GM03348 (cell line): ENCODE measurements around the gene SAPCD2.
A peak's percentile ranks its signal among the peaks of the same experiment; 100 is the strongest.

ENCODE experiments used
- DNase-seq: peaks from one replicate; pipeline ENCODE4 v3.0.0; 2012; ENCODE audit warnings: low spot score

SAPCD2 gene

DNA sequence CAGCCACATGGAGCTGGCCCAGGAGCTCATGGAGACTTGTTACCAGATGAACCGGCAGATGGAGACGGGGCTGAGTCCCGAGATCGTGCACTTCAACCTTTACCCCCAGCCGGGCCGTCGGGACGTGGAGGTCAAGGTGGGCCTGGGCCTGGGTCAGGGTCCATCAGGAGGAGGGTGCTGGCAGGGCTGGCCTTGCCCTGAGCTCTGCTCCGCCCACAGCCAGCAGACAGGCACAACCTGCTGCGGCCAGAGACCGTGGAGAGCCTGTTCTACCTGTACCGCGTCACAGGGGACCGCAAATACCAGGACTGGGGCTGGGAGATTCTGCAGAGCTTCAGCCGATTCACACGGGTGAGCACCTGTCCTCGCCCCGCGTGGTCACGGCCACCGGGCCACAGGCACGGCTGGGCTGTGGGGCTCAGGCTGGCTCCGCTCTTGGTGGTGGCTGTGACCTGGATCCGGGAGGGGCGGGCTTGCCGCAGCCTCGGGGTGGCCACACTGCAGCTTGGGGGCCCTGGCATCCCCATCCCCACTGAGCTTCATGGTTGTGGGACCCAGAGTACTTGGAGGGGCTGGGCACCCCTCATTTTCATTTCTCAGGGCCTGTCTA, 37.1 kb upstream of the SAPCD2 start:
- DNase-seq: no peak

DNA sequence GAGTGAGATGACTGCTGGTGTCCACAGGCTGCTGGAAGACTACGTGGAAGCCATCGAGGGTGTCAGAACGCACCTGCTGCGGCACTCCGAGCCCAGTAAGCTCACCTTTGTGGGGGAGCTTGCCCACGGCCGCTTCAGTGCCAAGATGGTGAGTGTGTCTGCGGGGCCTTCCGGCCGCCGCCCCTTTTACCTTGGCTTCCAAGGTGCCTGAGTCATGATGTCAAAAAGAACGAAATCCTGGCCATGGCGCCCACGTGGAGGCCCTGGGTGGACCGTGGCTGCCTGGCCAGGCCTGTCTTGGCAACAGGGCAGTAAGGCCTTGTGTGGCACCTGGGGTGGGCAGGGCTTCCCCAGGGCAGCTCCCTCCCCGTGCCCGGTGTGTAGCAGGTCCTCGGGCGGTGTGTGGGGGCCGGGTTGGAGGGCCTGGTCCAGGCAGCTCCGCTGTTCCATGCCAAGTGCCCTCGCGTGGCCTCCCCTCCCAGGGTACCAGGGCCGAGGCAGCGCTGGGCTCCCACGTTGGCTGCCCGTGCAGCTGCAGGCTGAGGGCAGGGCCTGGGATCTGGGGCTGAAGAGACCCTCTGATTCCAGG, 36.4 kb upstream of the SAPCD2 start:
- no peak for DNase-seq

DNA sequence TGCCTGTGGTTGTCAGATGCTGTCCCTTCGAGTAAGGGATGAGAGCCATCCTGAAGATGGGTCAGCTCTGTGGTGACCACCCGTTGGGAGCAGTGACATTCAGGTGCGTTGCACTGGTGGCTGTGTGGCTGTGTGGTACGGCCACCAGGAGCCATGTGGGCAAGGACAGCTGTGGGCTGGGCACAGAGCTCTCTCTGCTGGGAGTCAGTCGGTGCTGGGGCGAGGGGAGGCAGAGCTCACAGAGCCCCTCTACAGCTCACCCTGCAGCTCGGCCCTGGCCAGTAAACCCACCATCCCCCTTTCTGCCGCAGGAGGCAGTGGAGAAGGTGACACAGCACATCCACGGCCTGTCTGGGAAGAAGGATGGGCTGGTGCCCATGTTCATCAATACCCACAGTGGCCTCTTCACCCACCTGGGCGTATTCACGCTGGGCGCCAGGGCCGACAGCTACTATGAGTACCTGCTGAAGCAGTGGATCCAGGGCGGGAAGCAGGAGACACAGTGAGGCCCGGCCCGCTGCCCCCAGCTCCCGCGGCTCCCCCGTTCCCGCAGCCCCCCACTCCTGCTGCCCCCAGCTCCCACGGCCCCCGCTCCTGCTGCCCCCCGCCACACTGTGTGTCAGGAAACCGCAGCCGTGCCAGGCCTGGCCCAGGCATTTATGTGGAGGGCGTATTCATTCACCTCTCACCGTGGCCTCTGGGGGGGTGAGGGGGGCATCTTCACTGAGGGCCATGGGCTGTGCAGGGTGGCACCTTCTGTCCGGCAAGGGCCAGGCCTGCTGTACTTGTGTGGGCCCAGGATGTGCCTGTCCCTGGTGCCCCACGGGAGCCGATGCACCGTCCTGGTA, 35.7 kb upstream of the SAPCD2 start:
- DNase-seq: no peak

DNA sequence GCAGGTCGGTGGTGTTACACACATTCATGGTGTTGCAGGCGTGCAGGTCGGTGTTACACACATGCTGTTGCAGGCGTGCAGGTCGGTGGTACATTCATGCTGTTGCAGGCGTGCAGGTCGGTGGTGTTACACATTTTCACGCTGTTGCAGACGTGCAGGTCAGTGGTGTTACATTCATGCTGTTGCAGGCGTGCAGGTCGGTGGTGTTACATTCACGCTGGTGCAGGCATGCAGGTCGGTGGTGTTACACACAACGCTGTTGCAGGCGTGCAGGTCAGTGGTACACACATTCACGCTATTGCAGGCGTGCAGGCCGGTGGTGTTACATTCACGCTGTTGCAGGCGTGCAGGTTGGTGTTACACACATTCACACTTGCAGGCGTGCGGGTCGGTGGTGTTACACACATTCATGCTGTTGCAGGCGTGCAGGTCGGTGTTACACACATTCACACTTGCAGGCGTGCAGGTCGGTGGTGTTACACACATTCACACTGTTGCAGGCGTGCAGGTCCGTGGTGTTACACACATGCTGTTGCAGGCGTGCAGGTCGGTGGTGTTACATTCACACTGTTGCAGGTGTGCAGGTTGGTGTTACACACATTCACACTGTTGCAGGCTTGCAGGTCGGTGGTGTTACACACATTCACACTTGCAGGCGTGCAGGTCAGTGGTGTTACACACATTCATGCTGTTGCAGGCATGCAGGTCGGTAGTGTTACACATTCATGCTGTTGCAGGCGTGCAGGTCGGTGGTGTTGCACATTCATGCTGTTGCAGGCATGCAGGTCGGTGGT, 33.0 kb upstream of the SAPCD2 start:
- no peak for DNase-seq

DNA sequence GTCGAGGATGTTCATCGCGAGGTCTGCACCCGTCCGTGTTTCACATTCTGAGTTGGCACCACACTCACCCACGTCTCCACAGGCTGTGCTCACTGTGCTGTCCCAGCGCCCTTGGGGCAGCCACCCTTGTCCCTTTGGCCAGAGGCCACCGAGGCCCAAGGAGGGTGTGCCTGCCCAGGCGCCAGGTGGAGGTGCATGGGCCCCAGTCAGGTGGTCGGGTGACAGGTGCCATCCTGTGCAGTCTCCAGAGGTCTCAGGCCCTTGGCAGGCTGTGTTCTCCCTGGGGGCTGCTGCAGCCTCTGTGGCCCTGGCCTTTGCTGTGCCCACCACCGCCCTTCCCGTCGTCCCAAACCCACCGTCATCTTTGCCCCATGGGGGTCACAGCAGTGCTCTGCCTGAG, 28.9 kb upstream of the SAPCD2 start:
- DNase-seq: no peak

DNA sequence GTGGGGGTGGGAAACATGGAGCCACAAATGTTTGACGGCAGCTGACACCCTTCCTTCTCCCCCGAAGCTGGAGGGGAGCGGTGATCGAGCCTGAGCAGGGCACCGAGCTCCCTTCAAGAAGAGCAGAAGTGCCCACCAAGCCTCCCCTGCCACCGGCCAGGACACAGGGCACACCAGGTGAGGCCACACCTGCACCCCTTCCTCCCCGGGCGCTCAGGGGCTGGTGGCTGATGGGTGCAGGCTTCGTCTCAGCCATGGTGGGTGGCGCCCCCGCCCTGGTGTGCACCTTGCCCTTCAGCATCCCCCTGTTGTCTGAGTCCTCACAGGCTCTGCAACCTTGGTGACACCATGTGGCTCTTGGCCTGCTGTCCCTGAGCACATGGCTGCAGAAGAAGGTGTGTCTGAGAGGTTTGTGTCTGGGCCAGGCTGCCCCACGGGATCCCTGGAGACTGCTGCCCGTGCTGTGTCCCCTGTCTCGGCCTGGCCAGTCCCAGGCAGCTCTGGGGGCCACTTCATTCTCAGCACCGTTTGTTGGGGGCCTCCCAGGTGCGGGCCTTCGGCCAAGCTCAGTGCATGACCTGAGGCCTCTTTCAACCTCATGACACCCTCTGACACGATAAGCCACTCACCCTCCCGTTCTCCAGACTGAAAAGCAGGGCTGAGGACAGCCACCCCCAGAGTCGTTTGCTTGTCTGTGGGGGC, 27.6 kb upstream of the SAPCD2 start:
- DNase-seq: no peak

DNA sequence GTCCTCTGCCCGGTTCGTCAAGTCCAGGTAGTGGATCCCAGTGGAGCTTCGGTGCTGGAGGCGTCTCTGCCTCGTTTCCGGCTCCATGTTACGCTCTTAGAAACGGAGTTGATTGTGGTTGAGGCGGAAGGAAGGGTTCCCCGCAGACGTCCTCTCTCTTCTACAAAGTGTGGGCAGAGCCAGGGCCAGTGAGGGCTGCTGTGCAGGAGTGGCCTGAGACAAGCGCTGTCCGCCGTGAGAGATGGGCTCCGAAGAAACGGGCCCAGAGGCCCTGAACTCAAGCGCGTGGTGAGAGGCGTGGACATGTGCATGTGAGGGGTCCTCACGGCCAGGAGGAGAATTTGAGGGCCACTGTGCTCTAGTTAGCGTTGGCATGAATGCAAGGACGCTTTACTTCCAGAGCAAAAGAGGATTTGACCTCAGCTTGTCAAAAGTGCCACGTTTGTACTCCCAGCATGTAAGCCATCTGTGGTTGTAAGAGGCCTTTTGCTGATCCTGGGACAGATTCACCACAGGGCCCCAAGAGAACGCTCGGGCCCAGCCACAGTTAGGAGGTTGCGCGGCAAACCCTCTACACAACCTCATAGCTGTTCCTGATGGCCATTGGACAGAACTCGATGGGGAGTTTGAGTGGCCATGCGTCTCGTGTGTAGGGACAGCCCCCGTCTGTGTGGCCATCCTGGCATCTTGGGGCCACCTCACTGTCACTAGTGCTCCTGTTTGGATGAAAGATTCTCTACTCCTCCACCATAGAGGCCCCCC, 26.6 kb upstream of the SAPCD2 start:
- DNase-seq: no peak

DNA sequence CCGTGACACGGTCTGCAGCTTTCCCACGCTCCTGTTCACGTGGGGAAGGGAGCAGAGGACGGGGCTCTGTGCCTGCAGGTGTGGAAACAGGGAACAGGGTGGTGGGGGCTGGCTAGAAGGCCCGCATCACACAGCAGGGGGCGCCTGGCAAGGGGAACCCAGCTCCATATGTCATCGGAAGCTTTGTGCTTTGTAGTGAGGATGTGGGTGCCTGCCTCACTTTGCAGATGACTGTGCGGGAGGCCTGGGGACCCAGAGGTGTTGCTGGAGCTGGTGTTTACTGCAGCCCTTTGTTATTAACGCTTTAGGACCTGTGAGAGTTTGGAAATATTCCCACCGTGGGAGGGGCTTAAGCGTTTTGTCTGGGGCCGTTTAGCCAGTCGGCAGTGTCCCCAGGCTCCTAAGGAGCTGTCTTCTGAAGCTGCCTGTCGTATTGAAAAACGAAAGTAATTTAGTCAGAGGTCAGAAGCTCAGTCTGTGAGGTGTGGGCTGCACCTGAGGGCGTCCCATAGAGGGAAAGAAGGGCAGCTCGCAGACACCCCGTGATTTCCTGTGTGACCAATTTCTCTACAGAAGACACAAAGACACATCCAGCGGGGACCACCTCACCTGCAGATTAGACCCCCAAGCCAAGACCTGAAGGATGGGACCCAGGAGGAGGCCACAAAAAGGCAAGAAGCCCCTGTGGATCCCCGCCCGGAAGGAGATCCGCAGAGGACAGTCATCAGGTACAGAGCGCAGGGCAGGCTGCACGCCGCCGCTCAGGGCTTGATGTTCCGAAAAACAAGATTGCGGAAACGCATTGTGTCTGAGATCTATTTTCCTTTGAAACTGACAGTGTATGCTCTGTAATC, 25.5 kb upstream of the SAPCD2 start:
- DNase-seq: no peak

DNA sequence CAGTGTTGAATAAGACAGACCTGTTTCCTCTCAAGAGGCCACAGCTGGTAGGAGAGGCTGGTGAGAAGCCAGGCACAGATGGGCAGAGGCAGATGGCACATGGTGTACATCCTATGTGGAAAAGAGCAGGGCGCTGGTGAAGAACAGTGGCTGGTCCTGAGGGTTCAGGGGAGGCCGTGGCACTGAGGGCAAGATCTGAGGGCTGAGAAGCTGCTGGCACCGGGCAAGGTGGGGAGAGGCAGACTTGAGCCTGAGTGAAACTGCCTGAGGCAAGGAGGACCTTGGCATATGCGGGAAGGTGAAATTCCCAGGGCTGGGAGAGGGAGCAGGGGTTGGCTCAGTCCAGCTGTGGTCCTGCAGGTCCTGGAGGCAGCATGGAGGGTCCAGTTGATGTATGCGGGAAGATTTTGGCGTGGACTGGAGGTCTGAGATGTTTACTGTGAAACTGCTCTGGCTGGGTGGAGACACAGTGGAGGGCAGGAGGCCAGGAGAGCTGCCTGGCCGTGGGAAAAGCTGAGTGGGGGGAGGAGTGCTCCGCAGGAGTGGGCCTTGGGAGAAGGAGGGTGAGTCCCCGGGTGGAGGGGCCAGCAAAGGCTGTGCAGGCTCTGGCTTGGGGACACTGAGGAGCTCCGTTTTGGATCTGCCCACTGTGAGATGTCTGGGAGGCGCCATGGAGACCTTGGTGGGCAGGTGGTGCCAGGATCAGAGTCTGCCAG, 19.0 kb upstream of the SAPCD2 start:
- DNase-seq: no peak

DNA sequence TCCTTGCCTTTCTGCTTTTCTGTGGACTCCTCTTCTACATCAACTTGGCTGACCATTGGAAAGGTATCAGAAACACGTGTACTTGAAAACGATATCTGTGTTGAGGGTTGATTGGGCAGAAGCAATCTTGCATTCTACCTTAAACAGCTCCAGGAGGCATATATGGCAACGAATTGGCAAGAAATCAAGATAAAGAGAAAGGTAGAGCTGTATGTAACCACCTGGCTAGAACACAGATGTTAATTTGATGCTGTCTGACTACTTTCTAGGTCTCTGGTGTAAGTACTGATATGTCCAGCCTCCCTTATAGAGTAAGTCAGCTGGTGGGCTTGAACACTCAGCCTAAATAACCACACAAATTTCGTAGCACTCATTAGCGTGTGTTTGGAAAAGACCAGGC, 17.8 kb upstream of the SAPCD2 start:
- no peak for DNase-seq

DNA sequence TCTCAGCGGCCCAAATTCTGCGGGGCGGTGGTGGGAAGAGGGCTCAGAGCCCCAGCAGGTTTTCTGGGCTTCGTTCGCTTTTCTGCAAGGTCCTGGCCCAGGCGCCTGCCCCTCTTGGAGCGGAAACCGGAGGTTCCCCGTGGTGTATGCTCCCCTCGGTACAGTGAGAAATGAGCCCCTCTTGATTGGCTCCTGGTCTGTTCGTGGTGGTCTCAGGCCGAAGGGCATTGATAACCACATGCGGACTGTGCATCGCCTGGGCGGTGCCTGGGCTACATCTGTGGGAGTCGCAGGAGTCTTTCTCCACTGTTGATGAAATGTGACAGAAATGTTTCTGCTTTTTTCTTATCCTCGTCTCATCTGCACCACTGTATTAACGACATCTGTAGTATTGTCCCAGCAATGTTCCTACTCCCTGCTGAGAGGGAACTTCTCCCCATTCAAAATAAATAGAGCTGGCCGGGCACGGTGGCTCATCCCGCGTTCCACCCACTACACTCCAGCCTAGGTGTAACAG, 17.1 kb upstream of the SAPCD2 start:
- DNase-seq: no peak

DNA sequence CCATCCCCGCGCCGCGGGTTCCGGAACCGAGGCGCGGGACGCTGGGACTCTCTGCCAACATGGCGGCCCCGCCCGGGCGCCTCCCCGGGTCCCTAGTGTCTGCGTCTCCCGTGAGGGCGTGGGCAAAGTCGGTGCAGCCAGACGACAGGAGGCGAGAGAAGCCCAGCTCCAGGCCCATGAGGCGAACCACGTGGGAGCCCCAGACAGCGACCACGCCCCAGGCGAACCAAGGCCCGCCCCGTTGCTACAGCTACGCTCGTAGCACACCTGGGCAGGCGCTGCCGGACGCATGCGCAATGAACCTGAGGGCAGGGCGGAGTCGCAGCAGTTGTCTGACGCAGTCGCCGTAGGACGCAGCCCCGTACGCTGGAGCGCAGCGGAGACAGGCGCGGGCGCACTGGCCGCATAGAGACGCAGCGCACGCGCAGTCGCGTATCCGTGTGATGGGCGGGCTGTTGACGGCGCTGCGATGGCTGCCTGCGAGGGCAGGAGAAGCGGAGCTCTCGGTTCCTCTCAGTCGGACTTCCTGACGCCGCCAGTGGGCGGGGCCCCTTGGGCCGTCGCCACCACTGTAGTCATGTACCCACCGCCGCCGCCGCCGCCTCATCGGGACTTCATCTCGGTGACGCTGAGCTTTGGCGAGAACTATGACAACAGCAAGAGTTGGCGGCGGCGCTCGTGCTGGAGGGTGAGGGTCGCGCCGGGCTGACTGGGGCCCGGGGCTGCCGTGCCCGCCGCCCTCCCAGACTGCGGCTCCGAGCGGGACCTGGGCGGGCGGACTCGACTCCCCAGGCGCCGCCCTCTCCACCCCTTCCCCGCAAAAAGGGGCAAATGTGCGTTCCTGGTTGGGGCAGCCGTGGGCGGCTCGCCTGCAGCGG, 16.4 kb upstream of the SAPCD2 start, which contains the start of gene MAN1B1:
TSS of gene MAN1B1 (plus strand) at position 455 of the 878 bp plus-strand sequence. CDS start at position 470, 15 bp downstream.
- peak; percentile 99 for DNase-seq

DNA sequence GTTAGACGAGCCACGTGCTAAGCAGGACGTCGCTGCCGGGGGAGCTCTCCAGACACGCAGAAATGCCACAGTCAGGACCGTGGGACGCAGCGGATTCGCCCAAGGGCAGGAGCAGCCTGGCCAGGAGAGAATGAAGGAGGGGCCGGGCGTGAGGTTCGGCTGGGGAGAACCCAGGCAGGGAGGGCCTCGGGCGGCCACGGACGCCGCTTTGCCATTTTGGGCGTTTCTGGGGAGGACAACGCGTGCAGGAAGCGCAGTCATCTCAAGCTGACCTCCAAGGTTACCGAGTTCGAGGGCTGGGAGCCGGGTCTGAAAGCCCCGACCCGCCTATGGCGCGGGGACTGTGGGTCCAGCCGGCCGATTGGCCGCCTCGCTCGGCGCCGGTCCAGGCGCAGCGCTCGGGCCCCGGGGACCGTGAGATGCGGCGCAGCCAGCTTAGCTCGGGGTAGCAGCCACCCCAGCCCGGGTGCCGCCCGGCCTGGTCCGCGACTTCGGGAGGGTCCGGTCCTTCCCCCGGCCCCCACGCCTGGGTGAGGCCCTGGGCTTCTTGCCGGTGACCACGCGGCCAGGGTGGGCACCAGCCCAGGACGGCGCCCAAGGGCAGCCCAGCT, 15.7 kb upstream of the SAPCD2 start:
- peak; percentile 64 for DNase-seq

DNA sequence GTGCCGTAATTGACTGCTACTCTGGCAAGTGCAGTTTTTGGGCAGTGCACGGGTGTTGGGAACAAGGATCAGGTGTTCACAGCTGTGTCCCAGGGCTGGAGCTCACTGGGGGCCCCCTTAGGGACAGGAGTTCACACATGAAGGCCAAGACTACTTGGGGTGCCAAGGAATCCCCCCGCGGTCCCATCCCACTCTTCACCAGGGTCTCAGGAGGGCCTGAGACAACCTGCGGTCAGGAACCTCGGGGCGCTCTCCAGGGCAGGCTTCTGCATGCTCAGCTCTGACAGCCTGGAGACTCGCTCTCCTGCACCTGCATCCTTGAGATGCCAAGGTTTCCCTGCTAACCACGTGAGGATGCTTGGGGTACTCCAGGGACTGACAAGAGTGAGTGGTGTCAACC, 14.2 kb upstream of the SAPCD2 start:
- DNase-seq: no peak

DNA sequence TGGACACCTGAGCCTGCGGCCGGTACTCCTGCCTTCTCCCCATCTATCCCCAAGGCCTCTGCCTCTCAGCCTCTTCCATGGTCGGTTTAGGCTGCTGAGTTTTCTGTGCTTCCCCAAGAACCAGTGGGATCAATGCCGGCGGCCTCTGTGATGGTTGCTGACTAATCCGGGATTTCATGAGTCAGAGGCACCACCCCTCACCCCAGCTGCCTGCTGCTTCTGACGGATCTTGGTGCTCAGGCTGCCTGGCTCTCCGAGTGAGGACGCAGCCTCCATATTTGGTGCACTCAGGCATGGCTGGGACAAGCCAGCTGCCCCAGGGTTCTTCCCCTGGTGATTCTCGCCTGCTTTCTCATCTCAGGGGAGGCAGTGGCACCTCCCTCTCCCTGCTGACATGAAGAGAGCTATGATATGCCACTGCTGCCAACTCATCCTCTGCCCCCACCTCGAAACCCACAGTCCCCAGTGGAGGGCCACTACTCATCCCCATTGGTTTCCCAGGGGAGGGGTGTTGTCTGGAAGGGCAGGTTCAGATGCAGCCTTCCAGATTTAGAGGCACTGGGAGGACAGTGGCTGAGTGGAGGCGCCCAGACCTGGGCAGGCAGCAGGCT, 13.1 kb upstream of the SAPCD2 start:
- peak; percentile 94 for DNase-seq

DNA sequence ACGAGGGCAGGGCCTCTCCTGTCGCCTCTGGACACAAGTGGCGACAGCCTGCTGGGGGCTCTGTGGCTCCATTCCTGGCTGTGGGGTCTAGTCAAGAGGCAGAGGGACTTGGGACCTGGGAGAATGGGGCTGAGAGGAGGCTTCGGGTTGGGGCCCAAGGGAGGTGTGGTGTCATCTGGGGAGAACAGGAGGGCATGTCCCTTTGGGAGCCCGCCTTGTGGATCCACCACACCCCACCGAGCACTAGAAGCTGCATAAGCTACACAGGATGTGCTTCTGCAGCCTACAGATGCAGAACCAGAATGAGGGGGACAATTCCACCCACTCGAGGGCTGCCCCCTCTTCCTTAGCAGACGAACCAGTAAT, 12.6 kb upstream of the SAPCD2 start:
- DNase-seq: no peak

DNA sequence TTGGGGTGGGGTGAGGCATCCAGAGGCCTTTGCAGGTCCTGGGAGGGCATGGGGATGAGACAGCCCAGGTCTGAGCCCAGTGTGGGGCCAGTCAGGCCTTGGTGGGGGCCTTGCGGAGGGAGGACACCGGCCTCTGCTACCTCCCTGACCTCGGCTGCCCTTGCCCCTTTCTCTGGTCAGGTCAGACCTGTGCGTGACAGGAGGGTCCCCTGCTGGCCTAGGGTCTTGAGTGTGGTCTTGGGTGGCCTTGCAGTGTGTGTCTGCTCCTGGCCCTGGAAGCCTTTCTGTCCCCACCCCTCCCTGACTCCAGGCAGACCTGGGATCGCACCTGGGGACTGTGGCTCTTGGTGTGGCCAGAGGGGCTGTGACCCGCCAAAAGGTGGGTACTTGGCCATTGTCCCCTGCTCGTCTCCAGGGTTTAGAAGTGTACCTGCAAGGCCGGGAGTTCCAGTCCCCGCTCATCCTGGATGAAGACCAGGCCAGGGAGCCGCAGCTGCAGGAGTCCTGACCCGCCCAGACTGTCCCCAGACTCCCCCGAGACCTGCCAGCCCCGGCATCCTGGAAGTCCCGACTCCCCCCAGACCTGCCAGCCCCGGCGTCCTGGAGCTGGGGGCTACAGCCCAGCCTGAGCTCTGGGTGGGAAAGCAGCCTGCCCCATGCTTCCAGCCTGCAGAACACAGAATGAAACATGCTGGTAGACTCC, 12.0 kb upstream of the SAPCD2 start:
- no peak for DNase-seq
